ENCODE measurements around the gene RNF114.
"Not testable (repeated sequence)": the region's sequence is repeated elsewhere in the genome, so short reads cannot be mapped to it uniquely, and the experiment has no call there.

RNF114 gene

GRCh38 chr20:49928411-49929141 lies 7.6 kb upstream of the RNF114 start:
- peak; percentile 84 for DNase-seq

- no peak for DNase-seq
Measured at GRCh38 chr20:49929142-49929494, 7.1 kb upstream of the RNF114 start.

- DNase-seq: no peak
Measured at GRCh38 chr20:49935746-49936152, 448 bp upstream of the RNF114 start.

GRCh38 chr20:49937027-49937929 lies 1.1 kb downstream of the RNF114 start:
- DNase-seq: peak; percentile 31

- no peak for DNase-seq
Measured at GRCh38 chr20:49938173-49939163, 2.3 kb downstream of the RNF114 start.

GRCh38 chr20:49941456-49941855 lies 5.3 kb downstream of the RNF114 start:
- no peak for DNase-seq

- no peak for DNase-seq
Measured at GRCh38 chr20:49942303-49942702, 6.1 kb downstream of the RNF114 start.

GRCh38 chr20:49942942-49943341 lies 6.7 kb downstream of the RNF114 start:
- DNase-seq: no peak

GRCh38 chr20:49945306-49945700 lies 9.1 kb downstream of the RNF114 start:
- no peak for DNase-seq

- DNase-seq: no peak
Measured at GRCh38 chr20:49945701-49946477, 9.7 kb downstream of the RNF114 start.

GRCh38 chr20:49948178-49948577 lies 12.0 kb downstream of the RNF114 start:
- no peak for DNase-seq

- DNase-seq: no peak
Measured at GRCh38 chr20:49948809-49949507, 12.8 kb downstream of the RNF114 start.

GRCh38 chr20:49951151-49951550 lies 15.0 kb downstream of the RNF114 start:
- DNase-seq: no peak

GRCh38 chr20:49955167-49955566 lies 19.0 kb downstream of the RNF114 start:
- DNase-seq: no peak

GRCh38 chr20:49955830-49956396 lies 19.7 kb downstream of the RNF114 start:
- not testable (repeated sequence) for DNase-seq

- DNase-seq: no peak
Measured at GRCh38 chr20:49956689-49957088, 20.5 kb downstream of the RNF114 start.

GRCh38 chr20:49957089-49957938 lies 21.1 kb downstream of the RNF114 start:
- DNase-seq: not testable (repeated sequence)

- no peak for DNase-seq
Measured at GRCh38 chr20:49961413-49961812, 25.2 kb downstream of the RNF114 start.

GRCh38 chr20:49964964-49965780 lies 29.0 kb downstream of the RNF114 start:
- DNase-seq: peak; percentile 13

All from CD4-positive, alpha-beta T cell treated with Interleukin-21 for 1 hour (primary cell).